ENCODE data around the gene CHST10. TPM values are rescaled to one million over a fixed set of nuclear protein-coding genes. Genes with fewer than 3 reads are reported as not detected.

The CHST10 gene, protein sequence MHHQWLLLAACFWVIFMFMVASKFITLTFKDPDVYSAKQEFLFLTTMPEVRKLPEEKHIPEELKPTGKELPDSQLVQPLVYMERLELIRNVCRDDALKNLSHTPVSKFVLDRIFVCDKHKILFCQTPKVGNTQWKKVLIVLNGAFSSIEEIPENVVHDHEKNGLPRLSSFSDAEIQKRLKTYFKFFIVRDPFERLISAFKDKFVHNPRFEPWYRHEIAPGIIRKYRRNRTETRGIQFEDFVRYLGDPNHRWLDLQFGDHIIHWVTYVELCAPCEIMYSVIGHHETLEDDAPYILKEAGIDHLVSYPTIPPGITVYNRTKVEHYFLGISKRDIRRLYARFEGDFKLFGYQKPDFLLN
- 11.7 and 16.1 TPM in 2 replicates for total RNA-seq (2014; rRNA removed; shearing (Covaris generic))

DNA sequence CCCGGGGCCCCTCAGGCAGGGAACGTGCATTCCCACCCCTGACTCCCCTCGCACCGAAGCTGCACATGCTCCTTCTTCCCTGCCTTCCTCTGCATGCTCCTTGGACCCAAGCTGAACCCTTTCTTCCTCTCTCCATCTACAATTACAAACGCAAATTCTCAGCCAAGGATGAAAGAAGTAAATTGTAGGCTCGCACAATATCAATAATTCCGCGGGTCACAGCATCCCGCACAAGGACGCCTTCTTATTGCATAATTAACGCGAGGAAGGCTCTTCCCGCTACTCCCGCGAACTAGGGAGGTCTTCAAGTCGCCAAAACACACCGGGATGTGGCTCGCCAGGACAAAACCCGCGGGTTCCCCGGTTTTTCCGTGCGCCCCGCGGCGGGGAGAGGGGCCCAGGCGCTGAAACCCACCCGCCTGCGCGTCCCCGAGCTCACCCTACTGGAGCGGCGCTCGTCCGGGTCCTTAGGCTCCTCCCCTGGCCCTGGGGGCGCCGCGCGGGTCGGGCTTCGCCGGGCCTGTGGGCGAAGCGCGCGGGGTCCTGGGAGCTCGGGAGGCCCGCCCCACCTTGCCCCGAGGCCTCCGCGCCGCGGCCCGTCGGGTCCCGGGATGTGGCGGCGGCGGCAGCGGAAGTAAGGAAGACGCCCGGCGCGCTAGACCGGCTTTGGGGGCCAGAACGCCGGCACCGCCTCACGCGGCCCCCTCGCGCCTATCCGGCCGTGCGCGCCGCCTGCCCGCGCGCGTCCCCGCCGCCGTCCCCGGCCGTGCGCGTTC lies at the start of gene CHST10:
Gene CHST10, minus strand, starts transcription at position 734 of the 776 bp plus-strand sequence. CDS start 10,993 bp downstream, outside the sequence.

Small RNA genes lying within 50 kb of the gene (small RNA-seq; reads per million reads assigned to genes)
- gene AC012493.2 (not detected), gene AC012493.3 (not detected)

Other genes with a start within 250 kb of the CHST10 start
- 1.2 and 1.3 TPM in 2 replicates for gene LONRF2, start 95.2 kb downstream of the CHST10 start, total RNA-seq (2014; rRNA removed; shearing (Covaris generic))
- gene NMS, start 52.8 kb upstream of the CHST10 start, total RNA-seq (2014; rRNA removed; shearing (Covaris generic)): not detected in 2 replicates
- gene PDCL3, start 145.3 kb upstream of the CHST10 start, total RNA-seq (2014; rRNA removed; shearing (Covaris generic)): 16.7 and 23.4 TPM in 2 replicates

Data from A375 (cell line).